ENCODE data around the gene DYRK1A.
"Not testable (repeated sequence)": the region's sequence is repeated elsewhere in the genome, so short reads cannot be mapped to it uniquely, and the experiment has no call there.

The DYRK1A gene

GRCh38 chr21:37366482-37367316 is at the start of gene DYRK1A:
DYRK1A (plus strand) TSS chr21:37366773; CDS start chr21:37420375, 53,602 bp downstream.
- peak; percentile 96 for DNase-seq

GRCh38 chr21:37319551-37319950 is 47.0 kb upstream of the DYRK1A start:
- DNase-seq, result no peak

GRCh38 chr21:37322084-37322483 is 44.5 kb upstream of the DYRK1A start:
- DNase-seq, result no peak

GRCh38 chr21:37324558-37324957 is 42.0 kb upstream of the DYRK1A start:
- no peak for DNase-seq

- DNase-seq, result not testable (repeated sequence)
Observed at GRCh38 chr21:37328147-37328546, 38.4 kb upstream of the DYRK1A start.

GRCh38 chr21:37331411-37331810 is 35.2 kb upstream of the DYRK1A start:
- no peak for DNase-seq

- no peak for DNase-seq
Observed at GRCh38 chr21:37335053-37335452, 31.5 kb upstream of the DYRK1A start.

GRCh38 chr21:37337179-37337578 is 29.4 kb upstream of the DYRK1A start:
- no peak for DNase-seq

- DNase-seq, result no peak
Observed at GRCh38 chr21:37337831-37338230, 28.7 kb upstream of the DYRK1A start.

- no peak for DNase-seq
Observed at GRCh38 chr21:37338671-37339551, 27.7 kb upstream of the DYRK1A start.

GRCh38 chr21:37339552-37339939 is 27.0 kb upstream of the DYRK1A start:
- no peak for DNase-seq

GRCh38 chr21:37341254-37341960 is 25.2 kb upstream of the DYRK1A start:
- no peak for DNase-seq

GRCh38 chr21:37342046-37342632 is 24.4 kb upstream of the DYRK1A start:
- DNase-seq, result no peak

GRCh38 chr21:37346841-37347430 is 19.6 kb upstream of the DYRK1A start:
- DNase-seq, result no peak

- no peak for DNase-seq
Observed at GRCh38 chr21:37348664-37349063, 17.9 kb upstream of the DYRK1A start.

- no peak for DNase-seq
Observed at GRCh38 chr21:37350472-37350871, 16.1 kb upstream of the DYRK1A start.

- no peak for DNase-seq
Observed at GRCh38 chr21:37356706-37357105, 9.9 kb upstream of the DYRK1A start.

GRCh38 chr21:37357691-37358090 is 8.9 kb upstream of the DYRK1A start:
- no peak for DNase-seq

- DNase-seq, result no peak
Observed at GRCh38 chr21:37358397-37358796, 8.2 kb upstream of the DYRK1A start.

- no peak for DNase-seq
Observed at GRCh38 chr21:37363936-37364335, 2.6 kb upstream of the DYRK1A start.

GRCh38 chr21:37364722-37365121 is 1.9 kb upstream of the DYRK1A start:
- no peak for DNase-seq

Measured in DMS 273 treated with DMSO at 0.1 percent for 48 hours (cell line).